HepG2 (cell line): Measurements from ENCODE around the gene MSH4. TPM values are rescaled to one million over a fixed set of nuclear protein-coding genes. Genes with fewer than 3 reads are reported as not detected.

Experiments
- CHD2 ChIP-seq: IDR thresholded peaks from 2 replicates; pipeline ENCODE4 v1.6.1; 2011; ENCODE audit warnings: low read depth, low read length, improper control_type of control experiment
- CREBL2 ChIP-seq: sonication (generic); formaldehyde crosslinking; IDR thresholded peaks from 2 replicates; pipeline ENCODE4 v1.8.1; 2023; ENCODE audit warnings: missing genetic modification reagents, mild to moderate bottlenecking, borderline replicate concordance
- MZF1 ChIP-seq: sonication (generic); formaldehyde crosslinking; IDR thresholded peaks from 2 replicates; pipeline ENCODE4 v1.8.1; 2023; ENCODE audit warnings: mild to moderate bottlenecking, missing genetic modification reagents, borderline replicate concordance
- POLR2A ChIP-seq, 2 experiments: IDR thresholded peaks; 2 replicates each; pipeline ENCODE4 v1.6.1; 2011; ENCODE audit warnings: low read depth in 2 of 2, low read length in 2 of 2, mild to moderate bottlenecking in 1 of 2, moderate library complexity in 1 of 2; ENCODE audit not compliant: insufficient read depth in 1 of 2
- RBM22 ChIP-seq: fragments of 200-400 bp; formaldehyde crosslinking; optimal IDR thresholded peaks from 2 replicates; pipeline ENCODE3; 2017; ENCODE audit warnings: mild to moderate bottlenecking, low read length, moderate library complexity
- SALL1 ChIP-seq: sonication (generic); formaldehyde crosslinking; IDR thresholded peaks from 2 replicates; pipeline ENCODE4 v1.8.0; 2022; ENCODE audit warnings: mild to moderate bottlenecking, missing genetic modification reagents
- SIN3A ChIP-seq: IDR thresholded peaks from 2 replicates; pipeline ENCODE4 v1.6.1; 2011; ENCODE audit warnings: low read depth, mild to moderate bottlenecking, control low read depth, low read length, borderline replicate concordance
- SSRP1 ChIP-seq: IDR thresholded peaks from 2 replicates; pipeline ENCODE4 v1.6.1; 2016; ENCODE audit warnings: control low read depth
- TOPORS ChIP-seq: sonication (generic); formaldehyde crosslinking; IDR thresholded peaks from 2 replicates; pipeline ENCODE4 v1.8.0; 2023; ENCODE audit warnings: mild to moderate bottlenecking, missing genetic modification reagents
- U2AF1 ChIP-seq: fragments of 200-400 bp; formaldehyde crosslinking; optimal IDR thresholded peaks from 2 replicates; pipeline ENCODE3; 2017; ENCODE audit warnings: mild to moderate bottlenecking, low read depth, low read length
- ZBTB33 ChIP-seq: sonication (generic); formaldehyde crosslinking; IDR thresholded peaks from 2 replicates; pipeline ENCODE4 v1.4.0; 2020; ENCODE audit warnings: missing genetic modification reagents
- ZNF780A ChIP-seq: sonication (generic); formaldehyde crosslinking; IDR thresholded peaks from 2 replicates; pipeline ENCODE4 v1.8.0; 2022; ENCODE audit warnings: mild to moderate bottlenecking, missing genetic modification reagents, moderate library complexity
- ZNF781 ChIP-seq: sonication (generic); formaldehyde crosslinking; IDR thresholded peaks from 2 replicates; pipeline ENCODE4 v1.5.1; 2020; ENCODE audit warnings: borderline replicate concordance, mild to moderate bottlenecking, missing genetic modification reagents; ENCODE audit errors: not compliant biosample characterization
- ZNF879 ChIP-seq: sonication (generic); formaldehyde crosslinking; IDR thresholded peaks from 2 replicates; pipeline ENCODE4 v1.8.1; 2023; ENCODE audit warnings: missing genetic modification reagents
- polyA plus RNA-seq, 8 experiments: library from polyadenylated mRNA; depleted of rRNA in 3 of 8; stranded (reverse) in 7 of 8; unstranded in 1 of 8; fragments of >200 nt; fragmentation: Illumina TruSeq in 4 of 8; extraction: Trizol in 4 of 8; gene quantifications; 2 replicates each; pipeline versions ENCODE4 v1.2.1 to v1.2.3, GENCODE V29; 2011 to 2016; ENCODE audit warnings: low read depth in 4 of 8, missing spikeins in 1 of 8, mixed read lengths in 1 of 8; ENCODE audit not compliant: insufficient read depth in 1 of 8
- total RNA-seq, 5 experiments: library from RNA; depleted of rRNA; stranded (reverse); fragments of >200 nt; fragmentation: Illumina TruSeq; extraction: Trizol; gene quantifications; 2 replicates each; pipeline ENCODE4 v1.2.3, GENCODE V29; 2016; ENCODE audit warnings: low read depth in 1 of 5
- TF ChIP-seq, protein P1 (sequence below): sonication (generic); formaldehyde crosslinking; IDR thresholded peaks from 2 replicates; pipeline ENCODE4 v1.5.1; 2020; ENCODE audit warnings: mild to moderate bottlenecking, missing genetic modification reagents, moderate library complexity
- TF ChIP-seq, protein P2 (sequence below): sonication (generic); formaldehyde crosslinking; IDR thresholded peaks from 2 replicates; pipeline ENCODE4 v1.8.0; 2022; ENCODE audit warnings: mild to moderate bottlenecking, missing genetic modification reagents; ENCODE audit not compliant: insufficient replicate concordance
- TF ChIP-seq, protein P3 (sequence below): sonication (generic); formaldehyde crosslinking; IDR thresholded peaks from 2 replicates; pipeline ENCODE4 v1.8.0; 2022; ENCODE audit warnings: mild to moderate bottlenecking, missing genetic modification reagents

Gene MSH4
- total and polyA plus RNA-seq, 2 of the 13 experiments (the other 11 are each of a cell fraction or from before 2014, with no cell fraction given): 0.01 to 0.09 TPM

DNA sequence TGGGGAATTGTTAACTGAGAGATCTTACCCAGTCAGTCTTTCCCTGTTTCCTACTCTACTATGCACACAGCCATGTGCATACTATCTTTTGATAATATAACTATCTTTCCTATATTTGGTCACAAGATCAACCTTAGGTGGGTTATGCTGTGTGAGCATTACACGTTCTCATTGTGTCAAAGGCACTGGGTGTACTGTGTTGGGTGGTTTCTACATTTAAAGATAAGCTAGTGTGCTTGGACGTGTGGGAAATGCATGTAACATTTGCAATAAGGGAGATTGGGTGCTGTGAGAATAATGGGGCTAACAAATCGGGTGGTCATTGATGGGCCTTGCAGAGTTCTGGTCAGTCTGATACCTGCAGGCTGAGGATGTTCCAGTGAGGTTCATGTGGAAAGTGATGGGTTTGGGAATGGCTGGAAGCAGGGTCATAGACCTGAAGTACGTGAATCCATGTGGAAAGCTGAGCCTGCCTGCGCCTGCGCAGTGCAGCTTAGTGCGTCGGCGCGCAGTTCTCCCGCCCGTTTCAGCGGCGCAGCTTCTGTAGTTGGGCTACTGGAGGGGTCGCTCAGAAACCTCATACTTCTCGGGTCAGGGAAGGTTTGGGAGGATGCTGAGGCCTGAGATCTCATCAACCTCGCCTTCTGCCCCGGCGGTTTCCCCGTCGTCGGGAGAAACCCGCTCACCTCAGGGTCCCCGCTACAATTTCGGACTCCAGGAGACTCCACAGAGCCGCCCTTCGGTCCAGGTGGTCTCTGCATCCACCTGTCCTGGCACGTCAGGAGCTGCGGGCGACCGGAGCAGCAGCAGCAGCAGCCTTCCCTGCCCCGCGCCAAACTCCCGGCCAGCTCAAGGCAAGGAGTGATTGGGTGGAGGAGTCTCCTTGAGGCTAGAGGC is at the start of gene MSH4 (continued):
- TF ChIP-seq ZBTB33 (peak; percentile 28; the same call in 1 of the 2 replicates), SIN3A (0 out of 2 replicates have a peak, but pooled peaks have one; percentile 10), U2AF1 (peak; percentile 79), SSRP1 (peak; percentile 80; the same call in 1 of the 2 replicates), ZNF781 (CRISPR knock-in tag) (peak; percentile 22), TOPORS (CRISPR knock-in tag) (peak; percentile 76), SALL1 (CRISPR knock-in tag) (peak; percentile 46; the same call in 1 of the 2 replicates), POLR2A (IDR thresholded peaks at IDR 0.05; ENCODE audit: insufficient read depth in 1 of 2, low read depth in 2 of 2, low read length in 2 of 2) (peak; percentile 52 to 72; a peak in 3 of 4 replicates), MZF1 (CRISPR knock-in tag) (no peak), ZNF780A (0 out of 2 replicates have a peak, but pooled peaks have one; percentile 27), RBM22 (peak; percentile 98), CHD2 (peak; percentile 25; the same call in 1 of the 2 replicates), CREBL2 (CRISPR knock-in tag) (0 out of 2 replicates have a peak, but pooled peaks have one; percentile 51), ZNF879 (CRISPR knock-in tag) (peak; percentile 42; the same call in 1 of the 2 replicates)
- TF ChIP-seq, protein P1, sequence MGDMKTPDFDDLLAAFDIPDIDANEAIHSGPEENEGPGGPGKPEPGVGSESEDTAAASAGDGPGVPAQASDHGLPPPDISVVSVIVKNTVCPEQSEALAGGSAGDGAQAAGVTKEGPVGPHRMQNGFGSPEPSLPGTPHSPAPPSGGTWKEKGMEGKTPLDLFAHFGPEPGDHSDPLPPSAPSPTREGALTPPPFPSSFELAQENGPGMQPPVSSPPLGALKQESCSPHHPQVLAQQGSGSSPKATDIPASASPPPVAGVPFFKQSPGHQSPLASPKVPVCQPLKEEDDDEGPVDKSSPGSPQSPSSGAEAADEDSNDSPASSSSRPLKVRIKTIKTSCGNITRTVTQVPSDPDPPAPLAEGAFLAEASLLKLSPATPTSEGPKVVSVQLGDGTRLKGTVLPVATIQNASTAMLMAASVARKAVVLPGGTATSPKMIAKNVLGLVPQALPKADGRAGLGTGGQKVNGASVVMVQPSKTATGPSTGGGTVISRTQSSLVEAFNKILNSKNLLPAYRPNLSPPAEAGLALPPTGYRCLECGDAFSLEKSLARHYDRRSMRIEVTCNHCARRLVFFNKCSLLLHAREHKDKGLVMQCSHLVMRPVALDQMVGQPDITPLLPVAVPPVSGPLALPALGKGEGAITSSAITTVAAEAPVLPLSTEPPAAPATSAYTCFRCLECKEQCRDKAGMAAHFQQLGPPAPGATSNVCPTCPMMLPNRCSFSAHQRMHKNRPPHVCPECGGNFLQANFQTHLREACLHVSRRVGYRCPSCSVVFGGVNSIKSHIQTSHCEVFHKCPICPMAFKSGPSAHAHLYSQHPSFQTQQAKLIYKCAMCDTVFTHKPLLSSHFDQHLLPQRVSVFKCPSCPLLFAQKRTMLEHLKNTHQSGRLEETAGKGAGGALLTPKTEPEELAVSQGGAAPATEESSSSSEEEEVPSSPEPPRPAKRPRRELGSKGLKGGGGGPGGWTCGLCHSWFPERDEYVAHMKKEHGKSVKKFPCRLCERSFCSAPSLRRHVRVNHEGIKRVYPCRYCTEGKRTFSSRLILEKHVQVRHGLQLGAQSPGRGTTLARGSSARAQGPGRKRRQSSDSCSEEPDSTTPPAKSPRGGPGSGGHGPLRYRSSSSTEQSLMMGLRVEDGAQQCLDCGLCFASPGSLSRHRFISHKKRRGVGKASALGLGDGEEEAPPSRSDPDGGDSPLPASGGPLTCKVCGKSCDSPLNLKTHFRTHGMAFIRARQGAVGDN (CRISPR knock-in tag): peak; percentile 36; the same call in 1 of the 2 replicates
- TF ChIP-seq, protein P2, sequence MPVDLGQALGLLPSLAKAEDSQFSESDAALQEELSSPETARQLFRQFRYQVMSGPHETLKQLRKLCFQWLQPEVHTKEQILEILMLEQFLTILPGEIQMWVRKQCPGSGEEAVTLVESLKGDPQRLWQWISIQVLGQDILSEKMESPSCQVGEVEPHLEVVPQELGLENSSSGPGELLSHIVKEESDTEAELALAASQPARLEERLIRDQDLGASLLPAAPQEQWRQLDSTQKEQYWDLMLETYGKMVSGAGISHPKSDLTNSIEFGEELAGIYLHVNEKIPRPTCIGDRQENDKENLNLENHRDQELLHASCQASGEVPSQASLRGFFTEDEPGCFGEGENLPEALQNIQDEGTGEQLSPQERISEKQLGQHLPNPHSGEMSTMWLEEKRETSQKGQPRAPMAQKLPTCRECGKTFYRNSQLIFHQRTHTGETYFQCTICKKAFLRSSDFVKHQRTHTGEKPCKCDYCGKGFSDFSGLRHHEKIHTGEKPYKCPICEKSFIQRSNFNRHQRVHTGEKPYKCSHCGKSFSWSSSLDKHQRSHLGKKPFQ (CRISPR knock-in tag): no peak
- TF ChIP-seq, protein P3, sequence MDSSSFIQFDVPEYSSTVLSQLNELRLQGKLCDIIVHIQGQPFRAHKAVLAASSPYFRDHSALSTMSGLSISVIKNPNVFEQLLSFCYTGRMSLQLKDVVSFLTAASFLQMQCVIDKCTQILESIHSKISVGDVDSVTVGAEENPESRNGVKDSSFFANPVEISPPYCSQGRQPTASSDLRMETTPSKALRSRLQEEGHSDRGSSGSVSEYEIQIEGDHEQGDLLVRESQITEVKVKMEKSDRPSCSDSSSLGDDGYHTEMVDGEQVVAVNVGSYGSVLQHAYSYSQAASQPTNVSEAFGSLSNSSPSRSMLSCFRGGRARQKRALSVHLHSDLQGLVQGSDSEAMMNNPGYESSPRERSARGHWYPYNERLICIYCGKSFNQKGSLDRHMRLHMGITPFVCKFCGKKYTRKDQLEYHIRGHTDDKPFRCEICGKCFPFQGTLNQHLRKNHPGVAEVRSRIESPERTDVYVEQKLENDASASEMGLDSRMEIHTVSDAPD: 0 out of 2 replicates have a peak, but pooled peaks have one; percentile 65
